HL-60/S4 (cell line): Measurements from ENCODE around the gene CRELD2.

Experiments
- in situ Hi-C: fragments of 300-500 bp; cut with MboI; formaldehyde crosslinking; loops from 2 replicates; pipeline ENCODE4 v1.14.3; 2022; ENCODE audit warnings: low sequenced_read_pairs

The CRELD2 gene

GRCh38 chr22:49909476-49910205 is 8.8 kb upstream of the CRELD2 start:
- in situ Hi-C loops, result loop anchor here (10.0 kb wide), 1 partner anchor 145 kb away; no protein-coding TSS in a partner anchor

- in situ Hi-C loops, result loop anchor here (10.0 kb wide), 1 partner anchor 146 kb away; no protein-coding TSS in a partner anchor
Measured at GRCh38 chr22:49910229-49911155, 7.9 kb upstream of the CRELD2 start.

GRCh38 chr22:49911881-49912625 is 6.4 kb upstream of the CRELD2 start:
- in situ Hi-C loops, result loop anchor here (10.0 kb wide), 1 partner anchor 147 kb away; no protein-coding TSS in a partner anchor

GRCh38 chr22:49913026-49913425 is 5.4 kb upstream of the CRELD2 start:
- in situ Hi-C loops, result loop anchor here (10.0 kb wide), 1 partner anchor 148 kb away; no protein-coding TSS in a partner anchor

- in situ Hi-C loops, result loop anchor here (10.0 kb wide), 1 partner anchor 149 kb away; no protein-coding TSS in a partner anchor
Measured at GRCh38 chr22:49913446-49913845, 5.0 kb upstream of the CRELD2 start.

- in situ Hi-C loops, result loop anchor here (10.0 kb wide), 1 partner anchor 149 kb away; no protein-coding TSS in a partner anchor
Measured at GRCh38 chr22:49914256-49914655, 4.2 kb upstream of the CRELD2 start.

GRCh38 chr22:49915610-49916009 is 2.8 kb upstream of the CRELD2 start:
- in situ Hi-C loops, result loop anchor here (10.0 kb wide), 1 partner anchor 151 kb away; no protein-coding TSS in a partner anchor

- in situ Hi-C loops, result loop anchor here (10.0 kb wide), 1 partner anchor 152 kb away; no protein-coding TSS in a partner anchor
Measured at GRCh38 chr22:49916831-49917230, 1.6 kb upstream of the CRELD2 start.

- in situ Hi-C loops, result loop anchor here (10.0 kb wide), 1 partner anchor 154 kb away; no protein-coding TSS in a partner anchor
Measured at GRCh38 chr22:49918911-49919881, 762 bp downstream of the CRELD2 start.

GRCh38 chr22:49920859-49921258 is 2.4 kb downstream of the CRELD2 start:
- in situ Hi-C loops, result no loop called here

- in situ Hi-C loops, result no loop called here
Measured at GRCh38 chr22:49921508-49922278, 3.3 kb downstream of the CRELD2 start.

GRCh38 chr22:49922484-49922883 is 4.0 kb downstream of the CRELD2 start:
- in situ Hi-C loops, result no loop called here

GRCh38 chr22:49922926-49923325 is 4.5 kb downstream of the CRELD2 start:
- in situ Hi-C loops, result no loop called here

- in situ Hi-C loops, result no loop called here
Measured at GRCh38 chr22:49923445-49923844, 5.0 kb downstream of the CRELD2 start.

GRCh38 chr22:49924113-49924833 is 5.8 kb downstream of the CRELD2 start:
- in situ Hi-C loops, result no loop called here

- in situ Hi-C loops, result loop anchor here (25.0 kb wide), 1 partner anchor 287 kb away; the partner anchor contains the start of gene SELENOO
Measured at GRCh38 chr22:49925525-49926128, 7.2 kb downstream of the CRELD2 start.

GRCh38 chr22:49926916-49927315 is 8.5 kb downstream of the CRELD2 start:
- in situ Hi-C loops, result loop anchor here (25.0 kb wide), 1 partner anchor 285 kb away; the partner anchor contains the start of gene SELENOO
